ENCODE measurements around the gene GUK1. TPM values are rescaled to one million over a fixed set of nuclear protein-coding genes. Genes with fewer than 3 reads are reported as not detected.

The GUK1 gene
- polyA plus RNA-seq, 1 experiment = 373 TPM

GRCh38 chr1:228174482-228175315 is 34.6 kb downstream of the GUK1 start:
- H3K27me3 ChIP-seq (ENCODE audit: control insufficient read depth, insufficient read depth, low read length) = no peaks in the 10 kb centered on the region
- DNase-seq (ENCODE audit: low read depth) = no peak
- ChIA-PET POLR2A (no interaction called here), CTCF (interaction anchor here (0.6 to 1.3 kb wide), 3 partner anchors 8 to 76 kb away, joined by 3 to 4 read pairs (median 3); partner anchors contain the start of gene IBA57)
- H3K4me3 ChIP-seq (ENCODE audit: low read depth, low read length) = no peak overlapping the region
- TF ChIP-seq CTCF (IDR thresholded peaks at IDR 0.05; ENCODE audit: insufficient read depth, low read depth, low read length) = no peak
- peaks cover 8% of the 10 kb centered on the region for H3K36me3 ChIP-seq (ENCODE audit: control insufficient read depth, insufficient read depth, low read length)

- no peak for DNase-seq (ENCODE audit: low read depth)
- POLR2A ChIA-PET = no interaction called here
- no peaks in the 10 kb centered on the region for H3K27me3 ChIP-seq (ENCODE audit: control insufficient read depth, insufficient read depth, low read length)
- CTCF ChIA-PET = interaction anchor here (0.8 to 1.3 kb wide), 2 partner anchors 9 to 42 kb away, joined by 3 read pairs; no protein-coding TSS in a partner anchor
- no peak for TF ChIP-seq CTCF (IDR thresholded peaks at IDR 0.05; ENCODE audit: insufficient read depth, low read depth, low read length)
- no peak overlapping the region for H3K4me3 ChIP-seq (ENCODE audit: low read depth, low read length)
- H3K36me3 ChIP-seq (ENCODE audit: control insufficient read depth, insufficient read depth, low read length) = peaks cover 6% of the 10 kb centered on the region
Measured at GRCh38 chr1:228175316-228176023, 35.4 kb downstream of the GUK1 start.

- DNase-seq (ENCODE audit: low read depth) = no peak
- no peaks in the 10 kb centered on the region for H3K27me3 ChIP-seq (ENCODE audit: control insufficient read depth, insufficient read depth, low read length)
- H3K36me3 ChIP-seq (ENCODE audit: control insufficient read depth, insufficient read depth, low read length) = peaks cover 5% of the 10 kb centered on the region
- TF ChIP-seq CTCF (IDR thresholded peaks at IDR 0.05; ENCODE audit: insufficient read depth, low read depth, low read length) = no peak
- ChIA-PET CTCF (interaction anchor here (1.3 to 1.4 kb wide), 2 partner anchors 12 to 41 kb away, joined by 3 read pairs; no protein-coding TSS in a partner anchor), POLR2A (no interaction called here)
- H3K4me3 ChIP-seq (ENCODE audit: low read depth, low read length) = no peak overlapping the region
Measured at GRCh38 chr1:228176024-228176395, 35.9 kb downstream of the GUK1 start.

- no peak for TF ChIP-seq CTCF (IDR thresholded peaks at IDR 0.05; ENCODE audit: insufficient read depth, low read depth, low read length)
- POLR2A ChIA-PET = no interaction called here
- no peak for DNase-seq (ENCODE audit: low read depth)
- Histone ChIP-seq H3K27me3 (ENCODE audit: control insufficient read depth, insufficient read depth, low read length) (no peaks in the 10 kb centered on the region), H3K36me3 (ENCODE audit: control insufficient read depth, insufficient read depth, low read length) (peaks cover 5% of the 10 kb centered on the region), H3K4me3 (ENCODE audit: low read depth, low read length) (no peak overlapping the region)
- CTCF ChIA-PET = interaction anchor here (1.1 to 1.4 kb wide), 3 partner anchors 12 to 41 kb away, joined by 3 read pairs; no protein-coding TSS in a partner anchor
Measured at GRCh38 chr1:228176461-228177182, 36.5 kb downstream of the GUK1 start.

GRCh38 chr1:228177183-228177475 is 37.0 kb downstream of the GUK1 start:
- ChIA-PET POLR2A (no interaction called here), CTCF (interaction anchor here (1.0 to 1.4 kb wide), 4 partner anchors 10 to 40 kb away, joined by 3 read pairs; no protein-coding TSS in a partner anchor)
- no peak for DNase-seq (ENCODE audit: low read depth)
- H3K27me3 ChIP-seq (ENCODE audit: control insufficient read depth, insufficient read depth, low read length) = no peaks in the 10 kb centered on the region
- no peak for TF ChIP-seq CTCF (IDR thresholded peaks at IDR 0.05; ENCODE audit: insufficient read depth, low read depth, low read length)
- H3K4me3 ChIP-seq (ENCODE audit: low read depth, low read length) = no peak overlapping the region
- peaks cover 5% of the 10 kb centered on the region for H3K36me3 ChIP-seq (ENCODE audit: control insufficient read depth, insufficient read depth, low read length)

All from BJ (cell line).